Posterior cingulate gyrus (tissue), 11 donors: ENCODE data around the gene CALHM1.

Experiments
- DNase-seq, 10 donors: peaks; one replicate each; pipeline versions ENCODE4 v3.0.0 to v3.0.0-alpha.2; 2020 to 2021; ENCODE audit warnings: mixed read lengths in 3 of 10
- intact Hi-C: fragments of 100-400 bp; cut with DNase I; formaldehyde crosslinking; loops from one replicate; pipeline ENCODE4 v1.15.1; 2023

CALHM1 gene

DNA sequence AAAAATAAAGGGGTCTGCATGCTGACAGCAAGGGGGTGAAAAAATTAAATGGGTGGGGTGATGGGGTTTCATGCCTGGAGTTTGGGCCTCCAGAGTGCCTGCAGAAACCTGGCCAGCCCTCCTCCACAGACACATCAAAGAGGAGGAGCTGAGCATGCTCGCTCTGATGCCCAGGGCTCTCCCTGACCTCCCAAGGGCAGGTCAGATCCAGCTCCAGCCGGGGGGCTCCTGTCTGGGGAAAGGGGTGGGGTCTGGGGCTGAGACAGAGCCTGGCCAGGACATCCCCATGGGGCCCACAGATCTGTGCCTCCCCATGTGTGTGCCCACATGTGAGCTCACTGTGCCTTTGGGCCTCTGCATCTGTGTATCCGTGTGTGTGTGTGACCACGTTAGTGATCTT lies 915 bp upstream of the CALHM1 start:
- intact Hi-C loops: no loop called here
- DNase-seq: no peak

DNA sequence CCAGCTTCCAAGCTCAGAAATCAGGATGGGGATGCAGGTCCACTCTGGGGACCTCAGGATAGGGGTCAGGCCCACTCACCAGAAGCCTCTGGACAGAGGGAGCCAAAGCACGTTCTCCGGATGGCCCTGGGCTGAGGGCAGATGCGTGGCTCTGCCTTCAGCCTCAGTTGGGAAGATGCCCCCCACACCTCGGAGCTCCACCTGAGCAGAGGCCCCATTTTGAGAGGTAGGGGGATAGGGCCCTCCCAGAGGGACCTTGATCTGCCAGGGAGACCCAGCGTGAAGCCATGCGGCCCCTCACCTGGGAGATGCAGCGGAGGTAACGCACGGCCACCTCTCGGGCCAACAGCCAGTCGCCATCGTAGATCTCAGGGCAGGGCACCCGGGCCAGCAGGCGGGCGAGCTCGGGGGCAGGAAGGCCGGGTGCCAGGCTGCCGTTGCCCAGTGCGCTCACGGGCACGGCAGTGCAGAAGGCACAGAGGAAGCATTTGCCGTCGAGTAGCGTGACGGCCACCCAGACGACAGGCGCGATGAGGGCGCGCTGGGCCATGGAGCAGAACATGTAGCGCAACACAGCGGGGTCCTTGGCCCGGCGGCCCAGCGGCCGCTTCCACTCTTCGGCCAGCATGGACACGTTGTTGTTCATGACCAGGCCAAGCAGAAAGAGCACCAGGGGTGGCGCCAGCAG lies 660 bp downstream of the CALHM1 start:
- intact Hi-C loops: no loop called here

DNA sequence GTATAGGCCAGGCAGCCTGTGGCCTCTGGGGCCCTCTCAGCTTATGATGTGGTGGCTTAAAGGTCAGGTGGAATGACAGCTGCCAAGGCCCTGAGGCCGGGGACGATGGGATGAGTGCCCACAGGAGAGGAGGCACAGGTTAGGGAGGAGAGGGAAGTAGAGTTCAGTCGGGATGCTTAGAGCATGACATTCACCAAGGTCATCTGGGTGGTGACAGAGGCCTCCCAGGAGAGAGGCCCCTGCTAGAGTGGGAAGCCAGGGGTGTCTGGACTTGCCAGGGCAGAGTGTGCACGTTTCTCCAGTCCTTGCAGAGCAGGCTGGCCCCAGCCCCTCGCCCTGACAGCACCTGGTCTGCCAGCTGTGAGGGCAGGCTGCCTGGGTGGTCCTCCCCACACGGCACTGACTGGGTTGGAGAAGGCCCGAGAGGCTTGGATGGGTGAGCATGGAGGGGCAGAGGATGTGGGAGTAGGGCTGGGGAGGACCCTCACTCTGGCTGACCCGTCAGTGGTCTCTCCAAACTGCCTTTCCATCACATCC lies 1.5 kb downstream of the CALHM1 start:
- intact Hi-C loops: no loop called here

More for the DNA sequence above, 660 bp downstream of the CALHM1 start:
- no peak for DNase-seq

DNA sequence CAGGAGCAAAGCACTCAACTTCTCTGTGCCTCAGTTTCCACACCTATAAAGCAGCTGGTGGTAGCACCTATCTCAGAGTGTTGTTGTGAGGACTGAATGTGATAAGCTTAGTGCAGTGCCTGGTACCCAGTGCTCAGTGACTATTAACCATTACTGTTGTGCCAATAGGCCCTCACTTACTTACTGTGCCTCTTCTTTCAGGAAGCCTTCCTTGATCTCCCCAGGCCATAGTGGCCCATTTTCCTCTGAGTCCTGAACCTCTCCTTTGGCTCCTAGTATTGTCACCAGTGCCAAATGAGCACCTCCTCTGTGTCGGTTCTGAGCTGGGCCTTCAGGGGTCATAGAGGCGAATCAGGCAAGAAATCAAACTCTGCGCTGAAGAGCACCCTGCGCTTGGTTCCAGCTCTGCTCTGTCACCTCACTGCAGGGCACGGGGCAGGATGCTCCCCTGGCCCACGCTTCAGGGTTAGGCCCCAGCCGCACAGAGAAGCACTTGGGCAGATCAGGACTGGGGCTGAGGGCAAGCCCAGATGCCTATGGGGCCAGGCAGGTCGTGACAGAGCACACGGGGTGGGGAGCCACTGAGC lies 2.5 kb downstream of the CALHM1 start:
- DNase-seq: no peak
- intact Hi-C loops: no loop called here

More for the DNA sequence above, 1.5 kb downstream of the CALHM1 start:
- no peak for DNase-seq

DNA sequence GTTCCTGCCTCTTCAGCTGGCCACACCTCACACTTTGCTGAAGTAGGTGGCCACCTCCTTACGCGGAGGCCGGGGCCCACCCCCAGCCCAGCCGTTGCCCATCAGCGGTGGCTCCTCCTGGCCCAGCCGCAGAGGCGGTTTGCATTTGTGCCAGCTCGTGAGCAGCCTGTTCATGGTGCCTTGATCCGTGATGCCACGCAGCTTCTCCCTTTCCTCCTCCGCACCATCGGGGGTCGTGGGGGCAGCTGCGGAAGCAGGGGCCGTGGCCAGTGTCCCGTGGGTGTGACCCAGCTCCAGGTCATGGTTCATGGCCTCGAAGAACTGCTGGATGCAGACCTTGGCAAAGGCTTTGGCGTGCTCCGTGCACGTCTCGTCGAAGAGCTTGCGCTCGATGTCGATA lies 3.5 kb downstream of the CALHM1 start:
- DNase-seq: no peak
- intact Hi-C loops: no loop called here

DNA sequence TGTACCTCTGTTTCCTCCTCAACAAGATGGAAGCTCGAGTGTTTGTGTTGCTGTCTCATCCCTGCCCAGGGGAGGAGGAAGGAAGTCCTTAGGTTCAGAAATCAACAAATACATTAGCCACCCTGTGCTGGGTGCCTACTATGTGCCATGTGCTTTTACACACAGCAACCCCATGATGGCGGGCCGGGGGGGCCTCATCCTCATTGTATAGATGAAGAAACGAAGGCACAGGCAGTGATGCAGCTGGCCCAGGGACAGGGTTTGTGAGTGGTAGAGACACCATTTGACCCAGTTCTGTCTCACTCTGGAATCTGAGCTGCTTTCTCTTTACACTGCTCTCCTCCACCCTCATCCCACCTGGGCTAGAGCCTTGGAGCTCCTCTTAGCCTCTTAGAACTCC lies 4.7 kb downstream of the CALHM1 start:
- intact Hi-C loops: no loop called here
- DNase-seq: peak in 1 of 10 donors; percentile 70

DNA sequence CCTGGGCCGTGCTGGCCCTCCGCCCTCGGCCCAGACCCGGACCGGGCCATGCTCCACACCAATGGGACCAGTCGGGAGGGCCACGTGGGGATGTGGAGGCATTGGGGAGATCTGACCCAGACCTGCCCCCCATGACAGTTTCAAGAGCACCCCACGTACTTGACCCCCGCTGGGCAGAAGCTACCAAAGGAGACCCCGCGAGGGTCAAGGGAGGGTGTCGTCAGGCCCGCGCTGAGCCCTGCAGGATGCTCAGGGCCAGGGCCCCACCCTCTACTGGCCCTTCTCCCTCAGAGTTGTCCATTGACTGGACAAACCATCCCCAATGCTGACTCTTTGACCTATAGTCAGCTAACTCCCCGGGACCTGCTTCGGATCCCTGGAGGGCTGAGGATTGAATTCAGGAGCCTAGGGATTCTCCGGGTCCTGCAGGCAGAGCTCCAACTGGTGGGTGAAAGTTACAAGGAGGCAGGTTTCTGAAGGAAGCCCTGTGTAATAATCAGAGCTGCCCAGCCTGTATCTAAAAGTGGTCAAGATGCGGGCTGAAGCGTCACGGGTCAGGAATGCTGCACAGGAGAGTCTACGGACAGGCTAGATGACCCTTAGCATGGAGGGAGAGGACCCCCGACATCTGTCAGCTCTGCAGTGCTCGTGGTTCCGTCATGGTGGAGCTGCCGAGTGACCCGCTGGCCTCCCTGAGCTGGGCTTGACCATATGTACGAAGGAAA lies 6.0 kb downstream of the CALHM1 start:
- intact Hi-C loops: no loop called here
- peak in 1 of 10 donors; percentile 77 for DNase-seq

DNA sequence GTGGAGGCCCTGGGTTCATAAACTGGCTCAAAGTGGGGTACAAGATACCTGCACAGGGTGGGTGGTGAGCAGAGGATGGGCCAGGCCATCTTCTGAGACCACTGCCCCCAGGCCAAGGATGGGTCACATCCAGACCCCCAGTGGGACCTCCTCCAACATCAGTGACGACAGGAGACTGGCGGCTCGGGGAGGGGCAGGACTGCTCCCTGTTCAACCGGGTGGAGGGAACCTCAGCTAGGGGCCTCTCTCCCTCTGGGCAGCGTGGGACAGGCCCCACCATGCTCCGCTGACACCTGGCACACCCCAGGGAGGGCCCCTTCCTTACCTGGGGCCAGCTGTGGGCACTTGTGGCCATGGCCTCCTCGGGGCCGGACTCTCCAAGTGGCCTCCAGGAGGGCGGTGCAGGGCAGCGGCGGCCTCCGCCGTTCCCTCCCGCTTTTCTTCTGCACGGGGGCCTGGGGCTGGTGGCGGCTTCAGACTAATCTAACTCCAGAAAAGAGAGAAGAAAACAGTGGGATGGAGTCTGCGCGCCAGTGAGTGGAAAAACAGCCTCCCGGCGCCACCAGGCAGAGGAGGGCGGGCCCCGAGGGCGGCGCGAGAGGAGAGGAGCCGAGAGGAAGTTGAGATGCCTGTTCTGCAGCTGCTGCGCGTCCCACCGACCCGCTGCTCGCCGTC lies 6.7 kb downstream of the CALHM1 start, which contains the start of gene CALHM2:
TSS of gene CALHM2 (minus strand) at position 540 of the 675 bp plus-strand sequence. CDS start 2,429 bp downstream, outside the sequence.
- intact Hi-C loops: no loop called here
- peak; percentile 48 to 95 (median 70) for DNase-seq

DNA sequence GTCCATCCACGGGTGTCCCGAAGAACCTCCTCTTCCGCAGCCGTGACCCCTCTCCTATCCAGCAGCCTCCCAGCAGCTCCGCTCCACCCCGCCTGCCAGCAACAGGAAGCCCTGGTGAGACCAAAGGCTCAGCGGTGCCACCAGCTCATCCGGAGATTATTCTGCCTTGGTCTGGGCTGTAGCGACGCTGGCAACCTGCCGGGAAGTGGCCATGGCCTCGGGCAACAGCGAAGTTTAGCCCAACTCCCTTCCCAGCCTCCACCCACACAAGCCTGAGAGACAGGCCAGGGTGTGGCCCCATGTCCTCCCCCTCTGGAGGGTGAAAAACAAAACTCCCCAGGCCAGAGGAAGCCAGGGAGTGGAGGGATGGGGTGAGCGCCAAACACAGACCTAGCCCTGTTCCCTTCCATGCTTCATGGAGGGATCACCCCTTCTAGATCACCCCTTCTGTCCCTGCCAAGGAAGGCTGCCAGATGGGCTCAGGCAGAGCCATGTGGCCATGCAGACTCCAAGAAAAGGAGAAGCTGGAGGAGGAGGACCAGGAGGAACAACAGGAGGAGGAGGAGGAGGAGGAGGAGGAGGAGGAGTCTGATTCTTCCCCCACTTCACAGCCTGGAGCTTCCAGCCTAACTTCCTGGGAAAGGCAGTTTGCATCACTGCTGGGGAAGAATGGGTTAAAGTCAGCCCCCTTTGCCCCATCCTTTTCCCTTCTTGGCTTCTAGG lies 7.4 kb downstream of the CALHM1 start:
- DNase-seq: peak in 4 of 10 donors; percentile 24 to 89 (median 84)
- intact Hi-C loops: no loop called here

DNA sequence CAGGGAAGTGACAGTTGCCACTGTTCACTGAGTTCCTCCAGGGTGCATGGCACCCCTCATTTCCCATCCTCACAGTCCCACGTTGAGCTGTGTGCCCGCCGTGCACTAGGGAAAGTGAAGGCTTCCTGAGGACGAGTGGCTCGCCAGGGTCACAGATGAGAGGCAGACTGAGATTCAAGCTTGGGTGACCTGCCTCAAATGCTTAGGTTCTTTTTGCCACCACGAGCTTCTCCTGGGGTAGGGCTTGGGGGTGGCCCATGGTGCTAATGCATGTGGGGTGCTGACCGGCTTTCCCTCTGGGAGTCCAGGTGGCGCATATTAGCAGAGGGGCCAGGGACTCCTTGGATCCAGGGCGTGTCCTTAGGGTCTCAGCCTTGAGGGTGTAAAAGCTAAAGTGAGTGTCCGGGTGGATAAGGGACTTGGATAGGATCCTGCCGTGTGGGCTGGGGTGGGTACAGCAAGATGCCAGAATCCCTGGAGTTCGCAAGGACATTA lies 8.5 kb downstream of the CALHM1 start:
- intact Hi-C loops: no loop called here
- DNase-seq: peak in 1 of 10 donors; percentile 24

DNA sequence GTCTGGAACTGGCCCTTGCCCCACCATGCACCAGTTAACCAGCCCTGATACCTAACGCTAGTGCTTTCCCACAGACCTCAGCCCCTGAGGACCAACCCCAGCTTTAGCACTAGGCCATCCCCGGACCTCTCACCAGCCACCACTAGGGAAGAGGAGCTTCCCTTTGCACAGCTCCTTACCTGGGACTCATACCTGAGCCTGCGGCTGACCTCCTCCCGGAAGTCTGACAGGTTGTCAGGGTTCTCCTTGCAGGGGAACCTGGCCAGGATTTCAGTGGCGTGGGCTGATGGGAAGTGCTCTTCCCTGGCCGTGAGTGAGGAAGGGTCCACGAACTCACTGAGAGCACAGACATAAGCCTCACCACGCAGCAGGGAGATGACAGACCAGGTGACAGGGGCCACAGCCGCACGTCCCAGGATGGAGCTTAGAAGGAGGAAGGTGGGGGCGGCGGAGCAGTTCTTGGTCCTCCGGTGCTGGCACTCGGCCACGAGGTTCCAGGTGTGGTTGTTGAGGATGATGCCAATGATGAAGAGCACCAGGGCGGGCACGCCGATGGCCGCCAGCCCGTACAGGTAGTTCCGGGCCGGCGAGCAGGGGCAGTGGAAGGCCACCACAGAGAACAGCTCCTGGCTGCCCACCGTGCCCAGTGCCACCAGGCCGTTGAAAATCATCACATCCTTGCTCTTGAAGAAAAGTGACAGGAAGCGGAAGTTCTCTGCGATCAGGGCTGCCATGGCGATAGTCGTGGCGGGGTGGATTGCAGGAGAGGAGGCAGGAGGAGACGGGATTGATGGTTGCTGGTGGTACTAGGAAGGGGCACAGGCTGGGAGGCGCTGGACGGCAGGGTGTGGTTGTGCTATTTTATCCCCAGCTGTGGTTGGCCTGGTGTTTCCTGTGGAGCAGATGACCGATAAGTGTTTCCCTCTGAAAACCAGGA lies 9.2 kb downstream of the CALHM1 start:
- intact Hi-C loops: no loop called here
- peak in 2 of 10 donors; percentile 69 to 78 for DNase-seq

DNA sequence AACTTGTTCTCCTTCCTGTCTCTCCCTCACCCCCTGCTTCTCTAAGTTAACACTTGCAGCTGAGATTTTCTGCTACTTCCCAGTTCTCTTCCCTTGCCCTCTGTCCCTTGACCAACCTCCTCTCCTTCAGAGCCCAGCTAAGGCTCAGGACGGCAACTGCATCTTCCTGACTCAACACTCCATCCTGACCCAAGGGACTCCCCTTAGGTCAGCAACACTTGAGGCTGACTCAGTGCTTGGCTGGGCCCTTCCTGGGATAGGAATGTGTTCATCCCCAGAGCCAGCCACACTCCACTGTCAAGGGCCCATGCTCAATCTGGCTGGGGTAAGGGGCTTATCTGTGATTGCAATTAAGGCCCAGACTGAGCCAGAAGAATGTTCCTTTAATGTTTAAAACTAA lies 10.0 kb downstream of the CALHM1 start:
- intact Hi-C loops: no loop called here
- peak in 1 of 10 donors; percentile 61 for DNase-seq

DNA sequence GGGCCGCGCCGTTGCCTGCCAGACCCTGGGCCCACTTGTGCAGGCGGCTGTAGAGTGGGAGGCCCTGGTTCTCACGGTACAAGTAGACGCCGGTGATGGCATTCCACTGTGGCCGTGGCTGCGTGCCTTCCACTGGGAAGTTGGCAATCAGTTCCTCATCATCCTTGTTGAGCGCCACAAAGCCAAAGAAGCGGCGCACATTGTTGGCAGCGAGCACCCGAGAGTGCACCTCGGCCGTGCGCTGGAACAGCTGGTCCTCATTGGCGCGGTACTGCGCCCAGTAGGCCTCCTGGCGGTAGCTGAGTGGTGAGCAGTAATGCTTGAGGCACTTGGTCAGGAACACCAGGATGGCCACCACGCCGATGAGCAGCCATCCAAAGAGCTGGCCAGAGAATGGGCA lies 11.5 kb downstream of the CALHM1 start:
- peak in 1 of 10 donors; percentile 80 for DNase-seq
- intact Hi-C loops: no loop called here

DNA sequence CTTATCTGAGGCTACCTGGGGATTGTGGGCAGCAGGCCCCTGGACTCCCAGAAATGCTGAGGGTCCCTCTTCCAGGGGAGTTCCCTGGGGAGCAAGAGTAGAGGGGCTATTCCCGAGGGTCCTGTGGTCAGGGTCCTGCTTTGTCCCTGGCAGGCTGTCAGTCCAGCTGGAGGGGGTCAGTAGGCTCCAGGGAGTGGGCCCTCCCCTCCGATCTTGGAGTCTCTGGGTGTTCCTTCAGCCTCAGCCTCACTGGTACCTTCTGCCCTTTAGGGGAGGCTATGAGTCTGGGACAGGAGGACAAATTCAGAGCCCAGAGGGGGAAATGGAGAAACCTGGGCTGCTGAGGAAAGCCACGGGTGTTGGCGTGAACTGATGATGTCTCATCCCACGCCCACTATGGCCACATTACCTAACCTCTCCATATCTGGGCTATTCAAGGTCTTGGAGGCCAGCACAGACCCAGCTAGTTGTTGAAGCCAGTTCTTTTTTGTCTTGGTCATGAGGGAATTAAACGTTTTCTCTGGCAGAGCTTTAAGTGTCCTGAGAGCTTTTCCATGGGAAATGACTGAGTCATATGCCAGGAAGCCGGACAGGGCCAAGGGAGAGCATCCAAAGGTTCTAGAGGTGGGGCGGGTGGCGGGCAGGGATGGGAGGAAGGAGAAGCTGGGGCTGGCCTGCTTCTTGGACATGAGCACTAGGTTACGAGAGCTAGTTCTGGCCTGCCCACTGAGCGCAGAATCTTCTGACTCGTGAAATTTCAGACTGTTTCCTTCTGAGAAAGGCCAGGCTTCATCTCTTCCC lies 12.7 kb downstream of the CALHM1 start:
- intact Hi-C loops: no loop called here
- DNase-seq: peak in 2 of 10 donors; percentile 60 to 65

DNA sequence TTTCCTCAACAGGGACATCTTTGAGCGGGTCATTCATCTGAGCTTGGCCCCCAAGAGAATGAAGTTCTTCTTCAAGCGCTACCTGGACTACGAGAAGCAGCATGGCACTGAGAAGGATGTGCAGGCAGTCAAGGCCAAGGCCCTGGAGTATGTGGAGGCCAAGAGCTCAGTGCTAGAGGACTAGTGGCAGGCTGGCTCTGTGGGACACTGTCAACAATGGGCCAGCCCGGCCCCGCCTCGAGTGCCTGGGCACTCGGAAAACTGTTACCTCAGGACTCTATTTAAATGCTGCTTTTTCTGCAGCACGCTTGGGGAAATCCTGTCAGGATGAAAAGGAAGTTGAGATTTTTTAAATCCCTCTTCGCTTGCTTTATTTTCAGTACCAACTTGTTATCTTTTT lies 13.3 kb downstream of the CALHM1 start:
- DNase-seq: peak in 3 of 10 donors; percentile 6 to 50 (median 47)
- intact Hi-C loops: no loop called here

DNA sequence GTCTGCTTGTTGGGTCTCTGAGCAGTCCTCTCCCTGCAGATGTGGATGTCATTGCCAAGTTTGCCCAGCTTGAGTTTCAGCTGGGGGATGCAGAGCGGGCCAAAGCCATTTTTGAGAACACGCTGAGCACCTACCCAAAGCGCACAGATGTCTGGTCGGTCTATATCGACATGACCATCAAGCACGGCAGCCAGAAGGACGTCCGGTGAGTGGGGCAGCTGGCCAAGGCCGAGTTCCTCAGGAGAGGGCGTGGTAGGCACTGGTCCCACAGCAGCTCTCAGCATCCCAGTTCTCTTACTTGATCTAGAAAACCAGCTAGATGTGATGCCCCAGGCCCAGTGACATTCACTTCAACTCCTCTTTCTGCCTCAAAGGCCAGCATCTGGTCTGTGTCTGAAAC lies 14.2 kb downstream of the CALHM1 start:
- intact Hi-C loops: no loop called here
- peak in 3 of 10 donors; percentile 26 to 70 (median 47) for DNase-seq

DNA sequence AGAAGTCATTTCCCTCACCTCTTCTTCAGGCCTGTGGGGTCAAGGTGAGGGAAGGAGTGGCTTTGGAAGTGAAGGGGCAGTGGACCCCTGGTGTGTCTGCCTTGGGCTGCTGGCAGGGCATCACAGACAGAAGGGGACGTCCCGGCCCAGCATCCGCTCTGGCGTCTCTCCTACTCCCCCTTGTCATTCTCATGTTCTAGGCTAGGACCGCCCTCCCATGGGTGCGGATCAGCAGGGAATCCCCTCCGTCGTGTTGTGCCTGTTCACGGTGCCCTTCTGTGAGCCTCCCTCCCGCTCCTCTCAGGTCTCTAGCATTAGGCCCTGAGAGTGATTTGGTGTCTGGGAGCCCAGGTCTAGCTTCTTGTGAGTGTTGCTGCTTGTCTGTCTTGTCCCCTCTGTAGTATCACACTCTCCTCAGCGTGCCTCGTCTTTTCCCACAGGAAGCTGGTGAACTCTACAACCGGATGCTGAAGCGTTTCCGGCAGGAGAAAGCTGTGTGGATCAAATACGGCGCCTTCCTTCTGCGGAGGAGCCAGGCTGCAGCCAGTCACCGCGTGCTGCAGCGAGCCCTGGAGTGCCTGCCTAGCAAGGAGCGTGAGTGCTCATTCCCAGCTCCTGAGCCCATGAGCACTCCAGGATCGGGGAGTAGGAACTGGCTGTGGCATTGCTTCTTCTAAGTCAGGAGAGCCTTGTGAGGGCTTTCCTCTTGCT lies 15.1 kb downstream of the CALHM1 start:
- intact Hi-C loops: no loop called here
- peak in 2 of 10 donors; percentile 45 to 79 for DNase-seq
